GM15510 (cell line): ENCODE results near the gene DENND2C.

Experiments used
- POLR2A ChIP-seq: IDR thresholded peaks from 3 replicates; pipeline ENCODE4 v1.6.1; 2011; ENCODE audit warnings: borderline replicate concordance; ENCODE audit not compliant: insufficient read length; ENCODE audit errors: extremely low read depth

Gene DENND2C

DNA sequence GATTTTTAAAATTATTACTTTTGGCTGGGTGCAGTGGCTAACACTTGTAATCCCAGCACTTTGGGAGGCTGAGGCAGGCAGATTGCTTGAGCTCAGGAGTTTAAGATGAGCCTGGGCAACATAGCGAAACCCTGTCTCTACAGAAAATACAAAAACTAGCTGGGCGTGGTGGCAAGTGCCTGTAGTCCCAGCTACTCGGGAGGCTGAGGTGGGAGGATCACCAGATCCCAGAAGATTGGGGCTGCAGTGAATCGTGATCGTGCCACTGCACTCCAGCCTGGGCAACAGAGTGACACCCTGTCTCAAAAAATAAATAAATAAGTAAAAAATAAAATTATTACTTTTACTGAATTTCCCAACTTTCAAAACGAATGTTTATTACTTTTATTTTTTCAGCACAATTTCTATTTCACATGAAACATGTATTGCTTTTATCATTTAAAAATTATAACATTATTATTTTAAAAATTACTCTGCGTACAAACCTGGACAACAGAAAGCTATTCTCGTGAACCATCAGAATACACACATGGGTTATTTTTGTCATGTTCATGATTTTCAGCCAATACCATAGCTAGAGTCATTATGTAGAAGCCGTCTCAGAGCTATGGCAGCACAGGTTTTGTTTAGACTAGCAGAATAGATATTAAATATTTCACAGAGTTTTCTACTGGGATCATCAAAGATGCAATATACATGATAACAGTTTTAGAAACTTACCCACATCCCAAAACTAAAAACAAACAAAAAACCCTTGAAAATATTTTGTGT lies 24.9 kb upstream of the DENND2C start:
- no peak for TF ChIP-seq POLR2A

- TF ChIP-seq POLR2A, result no peak
Observed at GRCh38 chr1:114692947-114693346, 23.1 kb upstream of the DENND2C start.

GRCh38 chr1:114691061-114691460 lies 21.2 kb upstream of the DENND2C start:
- TF ChIP-seq POLR2A, result no peak

- no peak for TF ChIP-seq POLR2A
Observed at GRCh38 chr1:114690148-114690547, 20.3 kb upstream of the DENND2C start.

DNA sequence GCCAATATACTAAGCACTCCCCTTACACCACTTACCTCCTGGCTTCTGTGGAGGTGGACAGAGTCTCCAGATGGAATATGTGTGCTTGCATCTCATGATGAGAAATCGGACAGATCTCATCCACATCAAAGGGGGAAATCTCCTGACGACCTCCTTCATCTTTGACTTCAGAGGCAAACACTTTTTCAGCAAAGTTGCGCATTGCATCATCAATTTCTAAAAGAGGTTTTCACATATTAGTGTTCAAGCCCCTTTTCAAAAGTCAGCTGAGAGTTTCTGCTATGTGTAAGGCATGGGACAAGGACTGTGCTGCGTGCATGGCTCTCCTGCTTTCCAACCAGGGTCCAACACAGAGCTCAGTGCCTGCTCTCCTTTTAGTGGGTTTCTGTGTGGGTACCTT lies 18.7 kb upstream of the DENND2C start:
- TF ChIP-seq POLR2A, result no peak

GRCh38 chr1:114685851-114686250 lies 16.0 kb upstream of the DENND2C start:
- no peak for TF ChIP-seq POLR2A

DNA sequence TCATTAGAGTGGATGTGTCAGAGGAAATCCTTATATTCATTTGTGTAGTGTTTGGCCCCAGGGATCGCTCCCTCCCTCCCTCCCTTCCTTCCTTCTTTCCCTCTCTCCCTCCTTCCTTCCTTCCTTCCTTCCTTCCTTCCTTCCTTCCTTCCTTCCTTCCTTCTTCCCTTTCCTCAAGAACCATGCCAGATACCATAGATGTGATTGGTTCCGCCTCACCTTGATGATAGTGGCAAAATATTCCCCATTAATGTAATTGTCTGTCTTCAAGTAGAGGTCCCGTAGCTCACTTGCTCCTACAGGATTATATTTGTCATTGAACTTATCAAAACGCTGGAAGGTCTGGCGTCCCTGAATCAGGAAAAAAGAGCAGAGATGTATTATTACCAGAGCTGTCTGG lies 7.8 kb upstream of the DENND2C start:
- TF ChIP-seq POLR2A, result no peak

- TF ChIP-seq POLR2A, result no peak
Observed at GRCh38 chr1:114676115-114676514, 6.3 kb upstream of the DENND2C start.

GRCh38 chr1:114671939-114672275 lies 2.1 kb upstream of the DENND2C start:
- no peak for TF ChIP-seq POLR2A

DNA sequence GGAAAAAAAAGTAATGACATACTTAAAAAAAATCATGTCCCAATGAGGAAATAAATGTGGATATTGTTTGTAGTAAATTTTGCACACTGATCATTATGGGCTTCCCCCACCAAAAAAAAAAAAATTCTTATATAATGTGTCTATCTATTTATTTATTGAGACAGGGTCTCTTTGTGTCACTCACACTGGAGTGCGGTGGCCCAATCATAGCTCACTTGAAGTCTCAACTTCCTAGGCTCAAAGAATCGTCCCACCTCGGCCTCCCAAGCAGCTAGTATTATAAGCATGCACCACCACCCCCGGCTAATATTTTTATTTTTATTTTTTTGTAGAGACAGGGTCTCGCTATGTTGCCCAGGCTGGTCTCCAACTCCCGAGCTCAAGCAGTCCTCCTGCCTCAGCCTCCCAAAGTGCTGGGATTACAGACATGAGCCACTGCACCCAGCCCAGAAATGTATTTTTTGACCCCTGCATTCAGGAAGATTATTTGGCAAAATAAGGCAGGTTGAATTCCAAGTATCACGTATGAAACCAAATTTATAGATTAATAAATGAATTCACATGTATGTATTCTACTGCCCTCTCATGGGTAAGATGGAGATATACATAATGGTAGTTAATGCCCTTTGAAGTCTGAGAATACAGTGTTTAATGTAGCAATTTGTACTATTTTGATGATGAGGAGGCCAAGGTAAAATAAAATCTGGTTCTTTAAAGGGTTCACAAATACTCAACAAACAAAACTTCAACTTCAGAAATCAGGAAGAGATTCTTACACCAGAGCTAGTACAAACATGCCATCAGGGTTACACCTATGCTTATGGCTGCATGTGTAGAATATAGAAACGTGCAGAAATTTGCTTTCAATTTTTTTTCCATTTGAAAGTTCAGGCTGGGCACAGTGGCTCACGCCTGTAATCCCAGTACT lies 1.4 kb upstream of the DENND2C start:
- TF ChIP-seq POLR2A, result no peak

DNA sequence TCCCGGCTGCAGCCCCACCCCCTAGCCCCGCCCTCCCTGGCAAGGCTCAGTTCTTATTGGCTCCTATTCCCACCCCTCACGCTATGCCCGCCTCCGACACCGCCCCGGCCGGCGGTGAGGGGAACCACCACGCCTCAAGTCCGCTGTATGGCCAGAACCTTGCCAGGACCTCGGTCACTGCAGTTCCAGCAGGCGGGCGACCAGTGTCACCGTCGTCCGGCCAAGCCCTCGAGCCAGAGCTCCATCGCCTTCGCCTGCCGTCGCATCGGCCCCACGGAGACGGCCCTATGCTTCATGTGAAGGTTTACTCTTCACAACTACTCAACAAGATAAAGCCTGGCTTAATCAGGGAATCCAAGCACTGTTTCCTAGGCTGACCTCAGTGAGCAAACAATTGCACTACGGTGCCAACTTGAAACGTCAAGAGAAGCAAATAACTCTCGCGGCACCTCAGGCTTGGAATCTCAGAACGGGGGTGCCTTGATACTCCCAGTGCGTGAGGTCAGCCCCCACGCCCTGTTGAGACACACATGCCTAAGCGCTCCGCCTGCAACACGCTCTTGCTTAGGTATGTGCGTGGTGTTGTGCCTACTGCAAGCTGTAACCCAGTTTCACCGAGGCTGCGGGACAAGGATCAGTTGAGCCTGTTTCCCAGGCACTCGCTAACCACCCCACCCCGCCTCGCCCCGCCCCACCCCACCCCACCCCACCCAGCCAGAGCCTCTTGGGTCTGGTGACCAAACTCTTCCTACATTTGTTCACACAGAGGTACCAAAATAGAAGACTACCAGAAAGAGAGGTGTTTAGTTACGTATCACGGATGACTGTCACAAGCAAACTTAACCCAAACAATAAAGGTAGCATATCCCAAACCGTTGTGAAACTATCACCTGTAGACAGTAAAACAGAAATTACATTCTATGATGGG lies 498 bp upstream of the DENND2C start:
- no peak for TF ChIP-seq POLR2A

DNA sequence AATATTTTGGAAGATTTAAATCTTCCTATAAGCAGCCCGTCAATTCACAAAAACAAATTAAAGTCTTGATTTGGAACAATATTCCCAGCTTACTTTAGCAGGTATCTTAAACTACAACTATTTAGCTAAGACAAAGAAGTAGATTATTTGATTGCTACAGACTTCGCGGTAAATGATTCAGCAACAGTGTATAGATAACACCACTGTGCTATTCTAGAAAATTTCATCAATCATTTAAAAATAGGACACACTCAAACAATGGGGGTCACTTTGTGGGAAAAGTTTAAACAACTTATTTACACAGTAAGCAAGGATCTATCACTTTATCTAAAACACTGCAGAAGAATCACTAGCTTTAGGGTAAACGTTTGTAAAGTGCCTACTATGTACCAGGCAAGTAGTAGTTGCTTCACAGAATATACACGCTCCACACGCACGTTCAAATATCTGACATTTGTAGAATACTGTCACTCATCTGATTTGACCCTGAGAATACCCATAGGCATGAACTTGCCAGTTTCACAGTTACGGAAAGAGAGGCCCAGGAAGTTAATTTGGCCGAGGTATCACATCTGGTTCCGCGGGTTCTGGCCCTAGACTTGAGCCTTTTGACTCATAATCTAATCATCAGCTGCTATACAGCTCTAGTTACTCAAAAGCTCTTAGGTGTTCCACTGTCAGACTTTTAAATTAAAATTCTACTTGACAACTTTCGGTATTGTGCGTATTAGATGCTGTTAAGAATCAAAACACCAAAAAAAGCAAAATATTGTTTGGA lies 876 bp downstream of the DENND2C start:
- no peak for TF ChIP-seq POLR2A

DNA sequence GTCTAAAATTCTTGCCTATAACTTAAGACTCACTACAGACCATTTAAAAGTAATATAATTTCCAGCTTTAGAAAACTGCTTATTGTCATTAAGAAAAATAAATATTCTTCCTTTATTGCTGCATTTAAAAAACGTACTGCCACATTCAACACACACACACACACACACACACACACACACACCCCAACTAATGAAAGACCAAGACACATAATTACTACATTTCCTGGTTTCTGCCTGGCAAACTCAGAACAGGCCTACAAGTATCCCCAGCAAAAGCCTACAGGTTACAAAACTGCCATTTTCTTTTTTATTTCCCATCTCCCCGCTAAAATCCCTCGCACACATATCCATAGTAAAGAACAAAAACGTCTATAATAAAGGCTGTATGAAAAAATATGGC lies 1.5 kb downstream of the DENND2C start:
- TF ChIP-seq POLR2A, result no peak

GRCh38 chr1:114666954-114667353 lies 2.9 kb downstream of the DENND2C start:
- TF ChIP-seq POLR2A, result no peak
